Ramos (cell line): ENCODE measurements around the gene ZGPAT.

ENCODE experiments used
- in situ Hi-C: fragments of 300-500 bp; cut with MboI; formaldehyde crosslinking; loops from one replicate; pipeline ENCODE4 v1.14.3; 2022; ENCODE audit warnings: low sequenced_read_pairs; ENCODE audit not compliant: unreplicated experiment

The ZGPAT gene

DNA sequence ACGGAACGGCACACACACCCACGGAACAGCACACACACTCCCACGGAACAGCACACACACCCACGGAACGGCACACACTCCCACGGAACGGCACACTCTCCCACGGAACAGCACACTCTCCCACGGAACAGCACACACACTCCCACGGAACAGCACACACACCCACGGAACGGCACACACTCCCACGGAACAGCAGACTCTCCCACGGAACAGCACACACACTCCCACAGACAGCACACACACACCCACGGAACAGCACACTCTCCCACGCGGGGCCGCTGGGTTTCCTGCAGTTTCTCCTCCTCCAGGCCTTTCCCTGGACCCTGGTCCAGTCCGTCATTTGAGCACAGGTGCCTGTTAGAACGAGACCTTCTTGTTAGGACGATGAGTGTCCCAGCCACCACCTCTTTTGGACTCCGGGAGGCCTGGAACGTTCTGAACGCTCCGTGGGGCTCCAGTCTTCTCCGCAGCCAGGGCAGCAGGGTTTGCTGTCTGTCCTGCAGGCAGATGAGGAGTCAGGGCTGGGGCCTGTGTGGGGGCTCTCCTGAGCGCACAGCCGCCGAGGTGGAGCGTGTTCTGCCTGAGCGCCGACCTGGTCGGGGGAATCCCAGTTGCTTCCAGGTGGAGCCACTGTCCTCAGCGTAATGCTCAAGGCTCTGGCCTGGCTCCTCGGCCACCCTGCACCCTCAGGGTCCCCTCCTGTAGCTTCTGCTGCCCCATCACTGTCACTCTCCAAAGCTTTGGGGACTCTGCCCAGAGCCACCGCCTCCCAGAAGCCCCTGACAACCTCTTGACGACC, 29.0 kb upstream of the ZGPAT start:
- in situ Hi-C loops = no loop called here

DNA sequence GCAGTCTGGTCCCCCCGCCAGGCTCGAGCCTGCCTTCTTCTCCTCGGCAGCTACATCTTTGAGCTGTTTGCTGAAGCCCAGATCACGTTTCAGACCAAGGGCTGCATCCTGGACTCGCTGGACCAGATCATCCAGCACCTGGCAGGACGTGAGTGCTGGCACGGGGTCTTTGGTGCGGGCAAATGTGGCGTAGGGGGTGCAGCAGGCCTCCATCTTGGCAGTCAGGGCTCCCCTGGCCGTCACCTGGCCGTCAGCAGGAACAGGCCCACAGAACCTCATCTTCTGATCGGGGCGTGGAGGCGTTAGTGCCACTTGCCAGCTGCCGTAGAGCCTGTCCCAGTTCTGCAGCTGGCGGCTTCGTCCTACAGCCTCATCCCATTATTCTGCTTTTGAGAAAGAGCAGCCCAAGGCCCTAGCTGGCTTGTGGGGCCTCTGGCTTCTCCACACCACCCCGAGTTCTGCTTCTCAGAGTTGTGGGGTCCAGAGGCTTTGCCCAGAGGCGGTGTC, 28.0 kb upstream of the ZGPAT start:
- in situ Hi-C loops = no loop called here

GRCh38 chr20:63680427-63680826, 27.4 kb upstream of the ZGPAT start:
- in situ Hi-C loops = no loop called here

- in situ Hi-C loops = no loop called here
Observed at GRCh38 chr20:63680857-63681608, 26.8 kb upstream of the ZGPAT start.

DNA sequence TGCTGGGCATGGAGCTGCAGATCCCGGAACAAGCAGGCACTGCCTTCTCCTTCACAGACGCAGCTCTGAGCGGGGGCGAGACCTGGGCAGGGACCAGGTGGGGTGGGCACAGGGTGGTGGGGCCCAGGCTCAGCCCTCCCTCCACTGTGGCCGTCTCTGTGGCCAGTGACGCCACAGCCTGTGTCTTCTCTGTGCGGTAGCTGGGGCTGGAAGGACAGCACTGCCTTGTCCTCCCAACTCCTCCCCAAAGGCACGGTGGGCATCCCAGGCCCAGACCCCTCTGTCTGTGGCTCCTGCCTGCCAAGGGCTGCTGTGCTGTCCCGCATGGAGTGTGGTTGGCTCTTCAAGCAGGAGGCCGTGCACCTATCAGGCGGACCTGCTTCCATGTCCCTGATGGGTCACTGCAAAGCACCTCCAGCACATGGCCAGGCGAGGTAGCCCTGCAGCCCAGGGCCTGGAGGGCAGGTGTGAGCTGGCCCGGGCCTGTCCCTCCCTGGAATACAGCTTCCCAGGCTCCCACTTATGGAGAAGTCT, 26.2 kb upstream of the ZGPAT start:
- in situ Hi-C loops = no loop called here

- in situ Hi-C loops = no loop called here
Observed at GRCh38 chr20:63682384-63683139, 25.3 kb upstream of the ZGPAT start.

DNA sequence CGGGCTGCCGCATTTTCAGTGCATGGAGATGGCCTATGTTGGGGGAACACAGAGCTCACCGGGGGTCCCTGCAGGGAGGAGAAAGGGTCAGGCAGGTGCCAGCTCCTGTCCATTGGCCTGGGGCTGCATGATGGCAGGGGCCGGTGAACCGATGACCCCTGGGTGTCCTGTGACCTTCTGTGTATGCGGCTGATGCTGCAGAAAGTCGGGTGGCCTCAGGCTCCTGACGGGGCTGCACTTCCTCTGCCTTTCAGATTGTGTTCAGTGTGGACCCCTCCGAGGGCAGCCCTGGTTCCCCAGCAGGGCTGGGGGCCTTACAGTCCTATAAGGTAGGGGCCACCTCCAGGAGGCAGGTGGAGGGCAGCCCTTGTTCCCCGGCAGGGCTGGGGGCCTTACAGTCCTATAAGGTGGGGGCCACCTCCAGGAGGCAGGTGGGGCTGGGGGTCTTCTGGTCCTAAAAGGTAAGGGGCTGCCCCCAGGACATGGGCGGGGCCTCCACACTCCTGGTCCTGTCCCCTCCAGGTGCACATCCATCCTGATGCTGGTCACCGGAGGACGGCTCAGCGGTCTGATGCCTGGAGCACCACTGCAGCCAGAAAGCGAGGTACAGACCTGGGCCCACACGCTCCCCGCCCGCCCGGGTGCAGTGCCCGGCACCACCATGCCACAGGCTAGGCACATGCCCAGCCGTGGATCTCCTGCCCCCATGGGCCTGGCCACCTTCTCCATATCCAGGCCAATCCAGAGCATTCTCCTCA, 22.4 kb upstream of the ZGPAT start:
- in situ Hi-C loops = no loop called here

GRCh38 chr20:63686094-63686491, 21.7 kb upstream of the ZGPAT start:
- in situ Hi-C loops = no loop called here

GRCh38 chr20:63686492-63687321, 21.1 kb upstream of the ZGPAT start:
- in situ Hi-C loops = no loop called here

DNA sequence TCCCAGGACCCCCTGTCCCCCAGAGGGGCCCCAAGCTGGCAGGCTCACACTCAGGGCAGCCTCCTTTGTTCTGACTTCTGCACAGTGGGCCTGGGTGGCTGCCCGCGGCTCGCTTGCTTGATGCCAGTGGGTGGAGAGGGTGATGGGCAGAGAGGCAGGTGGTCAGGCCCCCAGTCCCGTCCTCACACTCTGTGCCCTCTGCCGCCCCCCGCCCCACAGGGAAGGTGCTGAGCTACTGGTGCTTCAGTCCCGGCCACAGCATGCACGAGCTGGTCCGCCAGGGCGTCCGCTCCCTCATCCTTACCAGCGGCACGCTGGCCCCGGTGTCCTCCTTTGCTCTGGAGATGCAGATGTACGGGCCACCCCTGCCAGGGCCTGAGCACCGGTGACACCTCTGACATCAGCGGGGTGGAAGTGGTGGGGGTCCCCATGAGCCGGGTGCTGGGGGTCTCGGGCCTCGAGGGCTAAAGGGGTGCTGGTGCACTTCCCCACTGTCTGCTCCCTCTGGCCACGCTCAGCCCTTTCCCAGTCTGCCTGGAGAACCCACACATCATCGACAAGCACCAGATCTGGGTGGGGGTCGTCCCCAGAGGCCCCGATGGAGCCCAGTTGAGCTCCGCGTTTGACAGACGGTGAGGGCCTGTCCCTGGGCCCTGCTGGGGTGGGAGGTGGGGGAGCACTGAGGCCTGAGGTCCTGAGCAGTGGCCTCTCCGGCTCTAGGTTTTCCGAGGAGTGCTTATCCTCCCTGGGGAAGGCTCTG, 20.2 kb upstream of the ZGPAT start:
- in situ Hi-C loops = no loop called here

DNA sequence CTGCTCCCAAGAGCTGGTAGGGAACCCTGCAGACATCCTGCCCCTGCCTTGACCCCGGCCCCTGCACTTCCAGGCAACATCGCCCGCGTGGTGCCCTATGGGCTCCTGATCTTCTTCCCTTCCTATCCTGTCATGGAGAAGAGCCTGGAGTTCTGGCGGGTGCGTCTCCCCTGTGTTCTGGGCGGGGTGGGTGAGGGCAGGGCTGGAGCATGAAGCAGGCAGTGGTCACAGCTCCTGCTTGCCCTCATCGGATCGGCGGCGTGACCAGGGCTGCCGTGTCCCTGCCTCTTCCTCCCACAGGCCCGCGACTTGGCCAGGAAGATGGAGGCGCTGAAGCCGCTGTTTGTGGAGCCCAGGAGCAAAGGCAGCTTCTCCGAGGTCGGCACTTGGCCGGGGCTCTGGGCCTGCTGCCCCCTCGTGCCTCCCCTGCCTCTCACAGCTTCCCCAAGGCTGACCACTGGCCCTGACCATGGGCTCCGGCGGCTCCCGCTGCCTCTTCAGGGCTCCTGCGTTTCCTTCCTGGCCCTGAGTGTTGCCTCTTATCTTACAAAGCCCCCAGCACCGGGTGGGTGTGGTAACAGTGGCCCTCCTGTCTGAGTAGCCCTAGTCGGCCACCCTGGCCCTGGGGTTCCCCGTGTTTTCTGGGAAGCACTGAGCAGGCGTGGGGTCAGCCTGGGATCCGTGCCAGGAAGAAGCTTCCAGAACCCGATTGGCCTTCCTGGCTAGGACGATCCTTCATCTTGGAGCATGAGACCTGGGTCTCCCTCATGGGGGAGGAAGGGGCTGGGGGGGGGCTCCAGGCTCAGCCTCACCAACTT, 19.4 kb upstream of the ZGPAT start:
- in situ Hi-C loops = no loop called here

- in situ Hi-C loops = no loop called here
Observed at GRCh38 chr20:63689046-63690002, 18.5 kb upstream of the ZGPAT start.

- in situ Hi-C loops = no loop called here
Observed at GRCh38 chr20:63690003-63690897, 17.6 kb upstream of the ZGPAT start.

- in situ Hi-C loops = no loop called here
Observed at GRCh38 chr20:63690898-63691710, 16.7 kb upstream of the ZGPAT start.
